DND-41 (cell line): Measurements from ENCODE around the gene LRRC61.

Experiments
- ATAC-seq: fragments of 200-7000 bp; cut with Tn5 transposase; 3 replicates; pipeline ENCODE4 v1.9.1; 2021; ENCODE audit warnings: low read depth; ENCODE audit not compliant: insufficient read depth
- DNase-seq: peaks from one replicate; pipeline ENCODE4 v3.0.0-alpha.2; 2020
- H2AFZ ChIP-seq: 2 replicates; pipeline ENCODE4 v1.6.0; 2012; ENCODE audit warnings: low read depth, low read length
- H3K27ac ChIP-seq: 2 replicates; pipeline ENCODE4 v1.5.1; 2012; ENCODE audit warnings: low read length, inconsistent platforms
- H3K27me3 ChIP-seq: fragments of 200-600 bp; sonication (generic); 2 replicates; pipeline ENCODE4 v1.6.0; 2012; ENCODE audit warnings: low read length, mild to moderate bottlenecking, inconsistent platforms; ENCODE audit not compliant: insufficient read depth, poor library complexity
- H3K36me3 ChIP-seq: 2 replicates; pipeline ENCODE4 v1.5.1; 2012; ENCODE audit warnings: low read length, inconsistent platforms; ENCODE audit not compliant: insufficient read depth
- H3K4me1 ChIP-seq: 2 replicates; pipeline ENCODE4 v1.5.1; 2012; ENCODE audit warnings: mild to moderate bottlenecking, low read length; ENCODE audit not compliant: insufficient read depth
- H3K4me2 ChIP-seq: 2 replicates; pipeline ENCODE4 v1.6.0; 2012; ENCODE audit warnings: mild to moderate bottlenecking, moderate library complexity, low read length, inconsistent platforms; ENCODE audit not compliant: insufficient read depth
- H3K4me3 ChIP-seq, 2 experiments: fragments of 200-600 bp in 1 of 2; shearing (Covaris generic) in 1 of 2; 2 replicates each; pipeline ENCODE4 v1.5.1; 2012 to 2016; ENCODE audit warnings: inconsistent platforms in 2 of 2, low read length in 2 of 2, mild to moderate bottlenecking in 2 of 2, low read depth in 1 of 2, moderate library complexity in 1 of 2
- H3K79me2 ChIP-seq: 2 replicates; pipeline ENCODE4 v1.6.0; 2012; ENCODE audit warnings: low read length, inconsistent platforms; ENCODE audit not compliant: insufficient read depth
- H3K9ac ChIP-seq: 2 replicates; pipeline ENCODE4 v1.6.0; 2012; ENCODE audit warnings: low read depth, mild to moderate bottlenecking, inconsistent platforms, low read length, moderate library complexity
- H3K9me3 ChIP-seq: 2 replicates; pipeline ENCODE4 v1.5.1; 2012; ENCODE audit warnings: low read length, moderate library complexity, mild to moderate bottlenecking, inconsistent platforms; ENCODE audit not compliant: insufficient read depth, severe bottlenecking
- H4K20me1 ChIP-seq: 2 replicates; pipeline ENCODE4 v1.6.0; 2012; ENCODE audit warnings: low read length; ENCODE audit not compliant: insufficient read depth
- EZH2 ChIP-seq: IDR thresholded peaks from 3 replicates; pipeline ENCODE4 v1.6.1; 2012; ENCODE audit warnings: borderline replicate concordance, low read depth, mild to moderate bottlenecking, moderate library complexity, low read length, inconsistent platforms; ENCODE audit not compliant: severe bottlenecking
- TF ChIP-seq, protein P1 (sequence below): IDR thresholded peaks from 2 replicates; pipeline ENCODE4 v1.5.1; 2012; ENCODE audit warnings: borderline replicate concordance, low read length, moderate library complexity, mild to moderate bottlenecking; ENCODE audit not compliant: poor library complexity, severe bottlenecking; ENCODE audit errors: extremely low read depth

LRRC61 gene

DNA sequence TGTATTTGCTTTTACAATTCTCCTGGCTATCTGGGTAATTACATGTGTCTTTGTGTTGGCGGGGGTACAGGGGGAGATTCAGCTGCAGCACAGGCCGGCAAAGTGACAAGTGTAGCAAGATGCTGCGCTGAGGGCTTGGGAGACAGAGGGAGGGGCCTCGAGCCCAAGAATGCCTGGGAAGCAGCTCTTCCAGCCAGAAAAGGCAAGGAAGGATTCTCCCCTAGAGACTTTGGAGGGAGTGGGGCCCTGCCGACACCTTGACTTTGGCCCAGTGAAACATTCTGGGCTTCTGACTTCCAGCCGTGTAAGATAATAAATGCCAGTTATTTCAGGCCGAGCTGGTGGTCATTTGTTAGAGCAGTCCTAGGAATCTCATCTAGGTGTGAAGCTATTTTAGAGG lies 38.2 kb downstream of the LRRC61 start:
- Histone ChIP-seq H3K27ac (peak overlapping the region; percentile 97), H3K4me2 (peak overlapping the region; percentile 71), H4K20me1 (no peaks in the 10 kb centered on the region), H3K4me1 (peaks cover 99% of the 10 kb centered on the region), H3K9ac (peak overlapping the region; percentile 95), H3K79me2 (peaks cover 76% of the 10 kb centered on the region), H3K9me3 (no peaks in the 10 kb centered on the region), H2AFZ (no peak overlapping the region), H3K27me3 (no peaks in the 10 kb centered on the region), H3K4me3 (peak overlapping the region in 1 of 2 experiments; percentile 59; a peak in 2 of 4 replicates), H3K36me3 (no peaks in the 10 kb centered on the region)
- TF ChIP-seq, protein P1, sequence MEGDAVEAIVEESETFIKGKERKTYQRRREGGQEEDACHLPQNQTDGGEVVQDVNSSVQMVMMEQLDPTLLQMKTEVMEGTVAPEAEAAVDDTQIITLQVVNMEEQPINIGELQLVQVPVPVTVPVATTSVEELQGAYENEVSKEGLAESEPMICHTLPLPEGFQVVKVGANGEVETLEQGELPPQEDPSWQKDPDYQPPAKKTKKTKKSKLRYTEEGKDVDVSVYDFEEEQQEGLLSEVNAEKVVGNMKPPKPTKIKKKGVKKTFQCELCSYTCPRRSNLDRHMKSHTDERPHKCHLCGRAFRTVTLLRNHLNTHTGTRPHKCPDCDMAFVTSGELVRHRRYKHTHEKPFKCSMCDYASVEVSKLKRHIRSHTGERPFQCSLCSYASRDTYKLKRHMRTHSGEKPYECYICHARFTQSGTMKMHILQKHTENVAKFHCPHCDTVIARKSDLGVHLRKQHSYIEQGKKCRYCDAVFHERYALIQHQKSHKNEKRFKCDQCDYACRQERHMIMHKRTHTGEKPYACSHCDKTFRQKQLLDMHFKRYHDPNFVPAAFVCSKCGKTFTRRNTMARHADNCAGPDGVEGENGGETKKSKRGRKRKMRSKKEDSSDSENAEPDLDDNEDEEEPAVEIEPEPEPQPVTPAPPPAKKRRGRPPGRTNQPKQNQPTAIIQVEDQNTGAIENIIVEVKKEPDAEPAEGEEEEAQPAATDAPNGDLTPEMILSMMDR: no peak
- TF ChIP-seq EZH2: no peak
- no peak for DNase-seq
- ATAC-seq: no peak

DNA sequence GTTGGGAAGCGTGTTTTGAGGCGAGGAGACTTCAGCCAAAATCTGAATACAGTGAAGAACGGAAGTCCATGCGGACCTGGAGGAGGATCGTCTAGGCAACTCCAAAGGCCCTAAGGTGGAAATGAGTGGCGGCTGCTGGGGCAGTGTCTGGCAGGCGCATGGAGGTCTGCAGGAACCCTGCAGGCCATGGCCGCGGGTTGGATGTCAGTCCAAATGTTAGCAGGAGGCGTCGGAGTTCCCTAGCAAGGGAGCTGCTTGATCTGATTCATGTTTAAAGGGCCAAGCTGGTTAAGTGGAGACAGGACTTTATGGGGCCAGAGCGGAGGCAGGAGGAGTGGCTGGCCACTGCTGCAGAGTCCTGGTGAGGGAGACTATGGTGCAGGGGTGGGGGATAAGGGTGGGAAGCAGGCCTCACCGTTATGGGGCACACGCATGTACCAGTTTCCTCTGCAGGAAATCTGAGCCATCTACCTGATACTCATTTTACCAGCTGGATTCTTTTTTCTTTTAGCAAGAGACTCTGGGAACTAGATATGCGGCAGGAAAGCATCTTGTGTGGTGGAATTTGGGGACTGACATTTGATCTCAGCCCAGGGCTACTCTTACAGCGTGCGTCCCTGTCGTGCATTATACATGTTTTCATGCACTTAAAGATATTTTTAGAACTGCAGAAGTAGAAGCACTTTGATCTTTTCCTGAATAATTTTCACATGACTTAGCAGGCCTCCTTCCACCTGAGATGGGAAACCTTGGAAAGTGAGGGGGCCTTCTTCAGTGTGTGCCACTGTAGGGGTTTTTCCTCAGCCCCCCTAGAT lies 38.9 kb downstream of the LRRC61 start:
- H4K20me1 ChIP-seq: no peaks in the 10 kb centered on the region
- ATAC-seq (0 out of 3 replicates have a peak, but pooled peaks have one; percentile 8), DNase-seq (peak; percentile 56)
- no peaks in the 10 kb centered on the region for H3K9me3 ChIP-seq
- no peak overlapping the region for H2AFZ ChIP-seq
- H3K4me3 ChIP-seq: peak overlapping the region; percentile 19 to 59
- TF ChIP-seq, protein P1: no peak
- TF ChIP-seq EZH2: no peak
- no peaks in the 10 kb centered on the region for H3K36me3 ChIP-seq
- H3K27ac ChIP-seq: peak overlapping the region; percentile 97
- peak overlapping the region; percentile 95 for H3K9ac ChIP-seq
- peak overlapping the region; percentile 71 for H3K4me2 ChIP-seq
- H3K4me1 ChIP-seq: peaks cover 99% of the 10 kb centered on the region
- no peaks in the 10 kb centered on the region for H3K27me3 ChIP-seq
- H3K79me2 ChIP-seq: peaks cover 78% of the 10 kb centered on the region

DNA sequence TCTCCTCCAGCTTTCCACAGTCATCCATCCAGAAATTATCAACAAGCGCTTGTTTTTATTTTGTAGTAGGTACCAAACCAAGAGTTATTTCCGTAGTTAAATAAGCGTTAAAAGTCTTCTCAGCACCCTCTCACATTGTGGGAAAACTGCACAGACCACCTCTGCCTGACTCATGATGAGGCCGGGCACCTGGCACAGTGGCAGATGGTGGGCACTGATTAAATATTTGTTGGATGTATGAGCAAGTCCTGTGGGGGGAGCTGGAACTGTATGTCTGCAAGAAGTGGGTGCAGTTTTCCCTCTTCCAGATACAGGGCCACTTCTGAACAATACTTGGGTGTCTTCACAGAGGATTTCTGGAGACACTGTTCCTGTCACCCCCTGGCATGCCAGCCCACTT lies 40.2 kb downstream of the LRRC61 start:
- Histone ChIP-seq H3K9me3 (no peaks in the 10 kb centered on the region), H3K27ac (peak overlapping the region; percentile 97), H3K9ac (peak overlapping the region; percentile 95), H4K20me1 (no peaks in the 10 kb centered on the region), H2AFZ (no peak overlapping the region), H3K36me3 (no peaks in the 10 kb centered on the region; the same call in 1 of the 2 replicates), H3K4me2 (peak overlapping the region; percentile 71), H3K4me3 (peak overlapping the region; percentile 19 to 59; a peak in 3 of 4 replicates), H3K4me1 (peaks cover 99% of the 10 kb centered on the region), H3K27me3 (no peaks in the 10 kb centered on the region), H3K79me2 (peaks cover 89% of the 10 kb centered on the region)
- ATAC-seq (peak; percentile 66), DNase-seq (peak; percentile 86)
- TF ChIP-seq EZH2: no peak
- TF ChIP-seq, protein P1: peak; percentile 56
